GM19035 (cell line): Measurements from ENCODE around the gene SLC6A2.

Experiments used
- ATAC-seq: cut with Tn5 transposase; IDR thresholded peaks from one replicate; pipeline ENCODE4 v1.9.1; 2021; ENCODE audit not compliant: unreplicated experiment

The SLC6A2 gene

DNA sequence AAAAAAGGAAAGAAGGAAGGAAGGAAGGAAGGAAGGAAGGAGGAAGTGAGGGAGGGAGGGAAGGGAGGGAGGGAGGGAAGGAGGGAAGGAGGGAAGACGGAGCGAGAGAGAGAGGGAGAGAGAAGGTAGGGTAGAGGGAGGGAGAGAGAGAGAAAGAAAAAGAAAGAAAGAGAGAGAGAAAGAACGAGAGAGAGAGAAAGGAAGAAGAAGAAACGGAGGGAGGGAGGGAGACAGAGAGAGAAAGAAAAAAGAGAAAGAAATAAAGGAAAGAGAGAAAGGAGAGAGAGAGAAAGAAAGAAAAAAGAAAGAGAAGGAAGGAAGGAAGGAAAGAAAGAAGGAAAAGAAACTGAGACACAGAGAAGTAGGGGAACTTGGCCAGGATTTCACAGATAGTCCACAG is 8.4 kb upstream of the SLC6A2 start:
- ATAC-seq = no peak

DNA sequence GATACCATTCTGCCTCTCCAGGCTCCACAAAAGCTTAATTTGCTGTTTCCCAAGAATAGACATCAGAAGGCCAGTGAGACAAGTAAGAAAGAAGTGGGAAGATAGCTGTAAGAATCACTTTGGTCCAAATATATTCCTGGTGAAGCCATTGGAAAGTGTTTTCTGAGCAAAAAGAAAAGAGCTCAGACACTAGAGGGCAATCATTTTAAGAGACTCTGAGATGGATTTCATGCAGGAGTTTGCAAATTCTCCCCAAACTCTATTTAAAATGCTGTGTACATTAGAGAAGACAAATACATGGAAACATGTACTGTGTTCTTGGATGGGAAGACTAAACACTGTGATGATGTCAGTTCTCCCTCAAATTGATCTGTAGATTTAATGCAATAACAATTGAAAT is 8.0 kb upstream of the SLC6A2 start:
- no peak for ATAC-seq

DNA sequence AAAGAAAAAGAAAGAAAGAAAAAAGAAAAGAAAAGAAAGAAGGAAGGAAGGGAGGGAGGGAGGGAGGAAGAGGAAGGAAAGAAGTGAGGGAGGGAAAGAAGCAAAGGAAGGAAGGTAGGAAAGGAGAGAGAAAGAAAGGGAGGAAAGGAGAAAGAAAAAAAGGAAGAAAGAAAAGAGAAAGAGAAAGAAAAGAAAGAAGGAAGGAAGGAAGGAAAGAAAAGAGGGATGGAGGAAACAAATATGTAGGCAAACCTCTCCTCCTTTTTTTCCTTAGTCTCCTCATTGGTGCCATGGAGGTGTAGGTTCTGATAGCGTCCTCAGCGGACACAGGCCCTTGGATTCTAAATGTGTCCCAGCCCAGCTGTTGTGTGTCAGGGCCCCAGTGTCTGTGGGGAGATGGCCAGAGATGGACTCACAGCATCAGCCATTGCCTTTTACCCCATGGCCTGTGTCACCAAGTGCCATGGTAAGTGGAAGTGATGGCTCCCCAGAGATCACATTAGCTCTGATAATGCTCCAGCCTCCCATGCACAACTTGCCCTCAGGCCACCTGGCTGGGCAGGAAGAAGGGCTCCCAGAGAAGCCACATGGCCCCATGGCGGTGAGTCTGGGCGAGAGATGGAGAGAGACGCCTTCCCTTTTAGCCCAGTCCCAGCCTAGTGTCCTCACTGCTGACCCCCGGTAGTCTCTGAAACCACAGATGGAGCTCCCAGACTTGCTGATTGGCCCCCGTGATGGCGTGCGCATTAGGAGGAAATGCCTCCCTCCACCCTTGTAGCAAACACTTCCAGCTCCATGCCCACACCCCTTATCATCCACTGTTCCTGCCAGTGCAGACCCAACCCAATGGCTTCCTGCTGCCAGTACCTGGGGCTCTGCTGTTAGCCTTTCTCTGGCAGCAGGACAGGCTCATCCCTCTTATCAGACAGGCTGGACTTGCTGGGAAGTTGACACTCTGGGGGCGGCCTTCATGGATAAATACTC is 3.7 kb upstream of the SLC6A2 start:
- ATAC-seq = no peak

DNA sequence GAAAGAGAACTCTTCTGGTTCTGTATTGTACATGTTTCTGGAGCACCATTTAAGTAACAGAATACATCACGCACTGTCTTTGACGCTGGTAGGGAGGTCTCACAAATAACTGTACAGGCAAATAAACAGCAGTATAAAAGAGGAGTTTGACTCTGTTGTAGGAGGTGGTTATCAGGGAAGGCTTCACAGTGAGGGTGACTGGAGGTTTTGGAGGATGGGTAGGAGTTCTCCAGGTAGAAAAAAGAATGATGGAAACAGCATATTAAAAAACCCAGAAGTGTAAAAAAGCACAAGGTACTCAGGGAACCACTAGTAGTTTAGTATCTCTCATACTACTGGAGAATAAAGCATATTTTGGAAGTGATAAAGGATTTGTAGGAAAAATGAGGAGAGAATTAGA is 2.7 kb upstream of the SLC6A2 start:
- no peak for ATAC-seq

DNA sequence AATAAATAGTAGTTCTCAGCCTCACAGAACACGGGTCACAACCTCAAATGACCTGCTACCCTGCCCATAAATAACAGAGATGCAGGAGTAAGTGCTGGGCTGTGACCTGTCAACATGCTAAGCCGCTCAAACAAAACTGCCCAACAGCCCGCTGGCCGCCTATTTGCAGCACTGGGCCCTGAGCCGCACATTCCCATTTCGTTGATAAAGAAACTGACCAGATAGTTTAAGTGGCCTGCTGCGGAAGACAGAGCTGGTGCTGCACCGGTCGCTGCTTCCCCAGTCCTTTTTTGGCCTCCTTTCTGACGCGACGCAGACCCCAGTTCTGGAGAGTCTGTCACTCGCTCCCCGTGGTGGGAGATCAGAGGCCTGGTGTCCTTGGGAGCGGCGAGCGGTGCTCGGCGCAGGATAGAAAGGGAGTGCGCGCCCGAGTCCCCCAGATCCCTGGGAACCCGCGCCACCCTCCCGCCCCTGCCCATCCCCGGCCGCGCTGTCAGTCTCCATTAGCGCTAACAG is 349 bp upstream of the SLC6A2 start:
- no peak for ATAC-seq

DNA sequence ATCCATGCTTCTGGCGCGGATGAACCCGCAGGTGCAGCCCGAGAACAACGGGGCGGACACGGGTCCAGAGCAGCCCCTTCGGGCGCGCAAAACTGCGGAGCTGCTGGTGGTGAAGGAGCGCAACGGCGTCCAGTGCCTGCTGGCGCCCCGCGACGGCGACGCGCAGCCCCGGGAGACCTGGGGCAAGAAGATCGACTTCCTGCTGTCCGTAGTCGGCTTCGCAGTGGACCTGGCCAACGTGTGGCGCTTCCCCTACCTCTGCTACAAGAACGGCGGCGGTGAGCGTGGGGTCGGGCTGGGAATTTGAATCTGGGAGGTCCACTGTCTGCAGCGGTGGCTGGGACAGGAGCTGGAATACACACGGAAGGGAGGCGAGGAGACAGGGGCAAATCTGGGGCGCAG is 904 bp downstream of the SLC6A2 start:
- ATAC-seq = no peak

- no peak for ATAC-seq
Observed at GRCh38 chr16:55657616-55658015, 1.8 kb downstream of the SLC6A2 start.

DNA sequence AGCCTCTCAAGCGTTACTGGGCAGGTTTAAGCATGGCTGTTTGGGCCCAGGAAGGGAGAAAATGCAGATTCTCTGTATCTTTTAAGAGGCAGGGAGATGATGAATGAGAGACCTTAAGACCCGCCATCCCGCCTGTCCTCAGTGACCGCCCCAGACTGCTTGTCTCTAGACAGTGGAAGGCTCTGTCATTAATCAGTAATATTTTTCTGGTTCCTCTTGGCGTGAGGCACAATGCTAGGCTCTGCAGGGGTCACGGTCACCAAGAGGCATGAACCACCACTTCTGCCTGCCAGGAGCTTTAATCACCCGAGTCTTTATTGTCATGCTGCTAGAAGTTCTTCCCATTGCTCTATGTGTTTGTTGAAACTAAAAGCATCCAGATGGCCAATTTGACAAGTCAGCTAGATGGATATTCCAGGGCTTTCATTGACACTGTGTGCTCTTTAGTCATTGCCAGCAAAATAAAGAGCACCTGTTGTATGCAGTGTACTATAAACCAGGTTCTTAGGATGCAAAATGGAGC is 3.2 kb downstream of the SLC6A2 start:
- no peak for ATAC-seq

DNA sequence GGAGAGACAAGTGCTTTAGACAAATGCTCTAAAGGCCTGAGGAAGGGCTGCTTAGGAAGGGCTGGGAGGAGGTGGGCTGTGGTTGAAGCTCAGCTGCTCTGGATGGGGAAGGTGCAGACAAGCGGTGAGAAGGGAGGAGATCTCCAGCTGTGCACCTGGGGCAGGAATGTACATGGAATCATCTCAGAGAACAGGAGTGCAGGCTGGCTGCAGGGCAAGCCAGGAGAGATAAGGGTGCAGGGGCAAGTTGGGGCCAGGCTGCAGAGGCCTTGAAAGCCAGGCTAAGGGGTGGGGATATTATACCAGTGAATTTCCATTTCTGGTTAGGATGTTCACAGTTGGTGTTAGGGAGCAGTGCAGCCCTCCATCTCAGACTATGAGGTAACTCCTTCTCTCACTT is 4.2 kb downstream of the SLC6A2 start:
- ATAC-seq = no peak

DNA sequence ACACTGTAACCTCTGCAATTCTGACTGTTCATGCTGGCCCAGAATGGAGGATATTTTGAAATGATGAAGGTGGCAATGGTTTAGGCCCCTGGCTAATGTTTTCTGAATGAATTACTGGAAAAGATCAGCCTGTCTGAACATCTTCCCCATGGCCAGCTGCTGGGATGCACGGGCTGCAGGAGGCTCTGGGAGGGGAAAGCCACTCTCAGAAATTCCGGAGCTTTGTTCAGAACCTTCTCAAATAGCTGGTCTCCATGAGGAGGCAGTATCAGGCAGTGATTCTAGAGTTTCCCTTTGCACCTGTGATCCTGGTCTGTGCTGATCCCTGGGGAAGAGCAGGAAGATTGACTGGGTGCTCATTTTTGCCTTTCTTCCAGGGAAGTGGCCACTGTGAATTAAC is 5.0 kb downstream of the SLC6A2 start:
- no peak for ATAC-seq

DNA sequence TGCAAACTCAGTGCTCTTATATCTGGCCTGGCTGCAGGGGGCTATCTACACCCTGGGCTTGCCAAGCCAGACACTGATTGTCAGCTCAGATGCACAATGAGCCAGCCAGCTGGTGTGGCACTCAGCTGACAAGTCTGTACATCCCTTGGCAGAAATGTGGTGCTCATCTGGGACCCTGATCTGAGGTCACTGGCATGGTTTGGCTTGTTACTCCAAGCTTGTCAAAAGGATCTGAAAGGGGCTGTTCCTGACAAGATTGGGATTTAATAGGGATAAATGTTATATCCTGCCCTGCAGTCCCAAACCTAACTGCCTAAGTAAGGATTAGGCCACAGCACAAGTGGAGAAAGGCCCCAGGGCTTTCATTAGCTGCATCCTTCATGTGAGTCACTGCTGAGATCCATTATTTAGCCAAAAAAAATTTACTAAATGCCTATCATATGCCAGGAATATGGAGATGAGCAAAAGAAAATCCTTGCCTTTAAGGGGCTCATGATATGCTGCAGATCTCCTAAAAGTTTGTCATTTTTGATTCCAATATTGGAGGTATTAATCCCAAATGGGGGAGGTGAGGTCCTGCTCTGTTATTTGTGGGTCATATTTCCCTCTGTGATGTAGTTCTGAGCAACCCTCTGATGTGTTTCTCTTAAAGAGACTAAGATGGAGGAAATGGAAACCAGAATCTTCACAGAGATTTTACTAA is 6.3 kb downstream of the SLC6A2 start:
- ATAC-seq = no peak

GRCh38 chr16:55662644-55663031 is 6.8 kb downstream of the SLC6A2 start:
- no peak for ATAC-seq

GRCh38 chr16:55663225-55663624 is 7.4 kb downstream of the SLC6A2 start:
- ATAC-seq = no peak

DNA sequence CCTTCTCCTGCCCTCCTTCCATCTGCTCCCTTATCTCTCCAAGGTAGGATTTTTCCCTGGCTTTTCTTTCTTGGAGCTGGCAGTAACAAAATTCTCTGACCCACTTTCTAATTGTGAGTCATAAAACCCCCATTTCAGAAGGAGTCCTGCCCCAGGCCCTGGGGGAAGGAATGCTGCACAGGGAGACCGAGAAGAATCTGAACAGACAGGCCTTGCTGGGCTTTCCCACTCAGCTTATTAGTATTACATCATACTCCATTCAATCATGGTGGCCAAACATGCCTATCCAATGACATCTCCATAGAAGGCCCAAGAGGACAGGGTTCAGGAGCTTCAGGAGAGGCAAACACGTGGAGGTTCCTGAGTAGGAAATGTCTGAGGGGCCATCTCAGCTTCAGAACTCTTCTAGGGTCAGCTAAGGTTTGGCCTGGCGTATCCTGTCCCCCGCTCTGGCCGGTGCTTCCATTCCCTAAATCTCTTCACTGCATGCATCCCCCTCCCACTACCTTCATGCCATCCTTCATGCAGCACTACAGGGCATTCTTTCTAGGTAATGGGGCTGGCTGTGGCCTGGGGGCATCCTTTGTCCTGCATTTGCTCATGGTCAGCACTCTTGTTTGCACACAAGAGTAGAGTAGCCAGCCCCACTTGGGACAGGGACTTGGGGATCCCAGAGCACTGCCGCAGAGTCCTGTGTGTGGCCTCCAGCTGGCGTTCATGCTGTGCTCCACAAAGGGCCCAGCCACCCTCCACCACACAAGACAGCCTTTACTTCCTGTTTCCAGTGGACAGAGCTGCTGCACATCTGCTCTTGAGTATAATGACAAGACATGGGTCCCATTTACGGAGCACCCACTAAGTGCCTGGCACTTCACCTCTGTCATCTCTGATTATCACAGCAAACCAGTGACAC is 8.2 kb downstream of the SLC6A2 start:
- ATAC-seq = no peak

DNA sequence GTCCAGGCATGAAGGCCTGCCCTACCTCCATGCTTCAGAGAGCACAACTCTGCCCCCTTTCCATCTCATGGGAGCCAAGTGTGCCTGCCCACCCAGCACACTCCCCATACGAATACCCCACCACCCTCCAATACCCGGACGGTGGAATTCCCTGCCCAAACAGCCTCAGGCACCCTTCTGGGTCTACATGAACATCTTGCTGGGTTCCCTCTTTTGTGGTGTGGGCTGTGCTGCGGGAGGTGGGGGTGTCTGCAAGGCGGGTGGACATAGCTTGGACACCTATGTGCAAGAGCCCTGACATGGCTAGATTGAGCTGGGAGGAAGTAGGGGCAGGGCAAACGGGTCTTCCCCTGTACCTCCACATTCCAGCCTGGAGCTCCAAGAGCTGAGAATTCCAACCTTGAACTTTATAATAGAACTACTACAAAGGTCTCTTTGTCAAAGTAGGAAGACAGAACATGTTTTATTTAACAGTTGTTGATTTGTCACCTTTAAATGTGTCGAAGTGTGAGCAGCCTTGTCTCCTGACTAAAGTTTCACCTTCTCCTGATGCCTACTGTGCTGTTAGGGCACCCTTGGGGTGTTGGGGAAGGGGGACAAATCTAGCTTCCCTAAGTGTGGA is 9.1 kb downstream of the SLC6A2 start:
- ATAC-seq = no peak

DNA sequence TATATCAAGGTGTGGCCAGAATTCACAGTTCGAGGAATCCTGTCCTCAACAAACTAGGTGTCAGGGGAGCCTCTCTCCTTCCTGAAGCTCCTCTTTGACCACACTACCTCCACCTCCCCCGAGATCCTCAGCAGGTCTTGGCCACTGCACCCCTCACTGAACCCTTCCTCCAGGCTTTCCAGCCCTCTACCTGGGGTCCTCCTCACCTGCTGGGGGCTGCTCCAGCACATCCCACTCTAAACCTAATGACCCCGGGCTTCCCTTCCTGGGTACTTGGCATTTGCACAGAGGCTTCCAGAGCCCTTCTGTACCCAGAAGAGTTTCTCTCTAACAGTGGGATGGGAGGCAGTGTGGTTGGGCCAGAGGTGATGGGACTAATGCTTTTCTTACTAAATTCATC is 9.7 kb downstream of the SLC6A2 start:
- ATAC-seq = no peak

- ATAC-seq = no peak
Observed at GRCh38 chr16:55666012-55666411, 10.2 kb downstream of the SLC6A2 start.

DNA sequence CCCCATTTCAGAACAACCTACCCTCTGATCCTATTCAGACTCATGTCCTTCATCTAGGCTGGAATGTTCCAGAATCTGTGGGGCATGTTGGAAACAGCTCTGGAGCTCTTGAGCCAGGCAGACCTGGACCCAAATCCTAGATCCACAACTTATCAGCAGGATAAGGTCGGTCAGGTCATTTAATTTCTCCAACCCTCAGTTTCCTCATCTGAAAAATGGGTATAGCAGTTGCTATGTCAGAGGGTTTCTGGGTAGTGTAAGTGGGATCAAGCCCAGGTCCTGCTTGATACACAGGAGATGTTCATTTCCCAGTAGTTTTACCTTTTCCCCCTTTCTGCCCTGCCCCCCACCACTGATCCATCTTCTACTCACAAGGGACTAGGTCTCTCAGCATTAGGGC is 12.0 kb downstream of the SLC6A2 start:
- ATAC-seq = no peak

- ATAC-seq = no peak
Observed at GRCh38 chr16:55668340-55669281, 12.8 kb downstream of the SLC6A2 start.
